Prostate gland (tissue), 2 donors: Measurements from ENCODE around the gene TBC1D21. TPM values are rescaled to one million over a fixed set of nuclear protein-coding genes. Genes with fewer than 3 reads are reported as not detected.

Source experiments
- total RNA-seq, 2 donors: library from RNA; depleted of rRNA; stranded (reverse); fragments of >200 nt; gene quantifications; one replicate each; pipeline ENCODE4 v1.1.0, GENCODE V29; 2016

The TBC1D21 gene
- total RNA-seq, 2 donors from 2014 or later = 1.4 TPM; not detected in 1

Other genes with a start within 250 kb of the TBC1D21 start
- gene NPTN, start 240.2 kb upstream of the TBC1D21 start, total RNA-seq = 100 to 1,000 TPM; 147 to 266 TPM
- gene CD276, start 189.2 kb upstream of the TBC1D21 start, total RNA-seq = 10 to 100 TPM; 75.0 to 91.3 TPM
- gene INSYN1, start 120.2 kb upstream of the TBC1D21 start, total RNA-seq = 10 to 100 TPM; 17.3 to 26.0 TPM
- 10 to 100 TPM; 20.5 to 22.5 TPM for gene LOXL1, start 52.9 kb downstream of the TBC1D21 start, total RNA-seq
- gene STOML1, start 118.7 kb downstream of the TBC1D21 start, total RNA-seq = 10 to 100 TPM; 15.6 to 26.8 TPM
- 100 to 1,000 TPM in 1 of 2 donors, 10 to 100 TPM in 1; 67.5 to 122 TPM for gene PML, start 121.2 kb downstream of the TBC1D21 start, total RNA-seq
- gene GOLGA6A, start 209.0 kb downstream of the TBC1D21 start, total RNA-seq = 1 to 10 TPM in 1 of 2 donors, not detected in 1; 4.4 TPM